RWPE1 (cell line): ENCODE data around the gene PPM1M.
A peak's percentile ranks its signal among the peaks of the same experiment; 100 is the strongest.

Experiments used
- CTCF ChIA-PET: fragments of 350-600 bp; sonication (Branson Sonifier 250); formaldehyde crosslinking; extraction: SDS; loops from one replicate; lab custom pipeline; 2021; lab: Yijun Ruan, JAX
- POLR2A ChIA-PET: fragments of 400-600 bp; formaldehyde crosslinking; extraction: SDS; loops from one replicate; lab custom pipeline; 2020; ENCODE audit warnings: antibody characterized with exemption; ENCODE audit not compliant: low non-redundant PET; lab: Yijun Ruan, JAX
- DNase-seq: peaks from one replicate; pipeline ENCODE4 v3.0.0; 2012; ENCODE audit warnings: low spot score
- H3K27ac ChIP-seq: fragments of 450-650 bp; 2 replicates; pipeline ENCODE4 v1.5.1; 2017
- CTCF ChIP-seq: fragments of 450-650 bp; conservative IDR thresholded peaks from 2 replicates; pipeline ENCODE4 v1.5.1; 2017; ENCODE audit warnings: low read depth, mild to moderate bottlenecking

Gene PPM1M

GRCh38 chr3:52213901-52214300 lies 31.7 kb upstream of the PPM1M start:
- POLR2A ChIA-PET: no interaction called here
- no peak overlapping the region for H3K27ac ChIP-seq
- CTCF ChIA-PET: no interaction called here
- no peak for DNase-seq
- no peak for TF ChIP-seq CTCF

- ChIA-PET POLR2A (no interaction called here), CTCF (no interaction called here)
- H3K27ac ChIP-seq: peak overlapping the region; percentile 93
- TF ChIP-seq CTCF: no peak
- DNase-seq: no peak
Measured at GRCh38 chr3:52215351-52215750, 30.2 kb upstream of the PPM1M start.

DNA sequence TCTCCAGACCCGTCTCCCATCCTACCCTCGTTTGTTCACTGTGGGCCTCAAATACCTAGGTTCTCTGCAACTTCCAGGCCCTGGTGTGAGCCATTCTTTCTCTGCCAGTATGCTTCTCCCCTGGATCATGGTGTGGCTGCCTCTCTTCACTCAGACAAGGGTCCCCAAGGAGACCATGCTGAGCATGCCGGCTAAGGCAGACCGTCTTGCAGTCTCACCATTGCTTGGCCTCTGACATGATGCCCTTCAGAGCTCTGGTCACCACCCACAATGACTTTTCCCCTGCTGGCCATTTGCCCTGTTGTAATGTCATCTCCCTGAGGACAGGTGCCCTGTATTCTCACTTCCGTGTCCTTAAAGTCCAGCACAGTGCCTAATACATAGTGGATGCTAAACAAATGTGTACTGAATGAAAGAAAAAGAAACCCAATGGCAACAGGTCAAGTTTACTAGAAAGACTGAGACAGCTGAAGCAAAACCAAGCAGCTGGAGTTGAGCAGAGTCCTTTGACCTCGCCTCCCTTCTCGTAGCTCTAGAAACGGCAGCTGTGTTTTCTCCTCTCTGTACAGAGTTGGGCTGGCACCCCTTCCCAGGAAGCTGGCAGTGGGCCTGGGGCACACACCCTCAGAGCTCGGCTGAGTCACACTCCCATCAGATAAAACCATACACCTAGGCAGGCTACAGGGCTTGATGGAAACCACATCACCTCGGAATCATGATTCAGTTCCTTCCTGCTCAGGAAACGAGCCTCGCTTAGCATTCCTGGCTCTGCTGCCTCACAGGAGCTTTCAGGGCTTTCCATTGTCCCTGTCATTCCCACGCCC lies 28.8 kb upstream of the PPM1M start:
- DNase-seq: peak; percentile 92
- TF ChIP-seq CTCF: no peak
- peak overlapping the region; percentile 93 for H3K27ac ChIP-seq
- ChIA-PET CTCF (interaction anchor here (0.6 to 0.9 kb wide), 4 partner anchors 14 to 344 kb away, joined by 3 to 7 read pairs (median 3); no protein-coding TSS in a partner anchor), POLR2A (interaction anchor here (0.6 to 1.0 kb wide), 2 partner anchors 62 to 64 kb away, joined by 3 read pairs; partner anchors contain the start of gene WDR82)

- no peak for TF ChIP-seq CTCF
- peak overlapping the region; percentile 93 for H3K27ac ChIP-seq
- DNase-seq: no peak
- ChIA-PET POLR2A (no interaction called here), CTCF (interaction anchor here (0.7 to 0.9 kb wide), 2 partner anchors 122 to 344 kb away, joined by 3 to 7 read pairs; no protein-coding TSS in a partner anchor)
Measured at GRCh38 chr3:52217409-52217805, 28.2 kb upstream of the PPM1M start.

DNA sequence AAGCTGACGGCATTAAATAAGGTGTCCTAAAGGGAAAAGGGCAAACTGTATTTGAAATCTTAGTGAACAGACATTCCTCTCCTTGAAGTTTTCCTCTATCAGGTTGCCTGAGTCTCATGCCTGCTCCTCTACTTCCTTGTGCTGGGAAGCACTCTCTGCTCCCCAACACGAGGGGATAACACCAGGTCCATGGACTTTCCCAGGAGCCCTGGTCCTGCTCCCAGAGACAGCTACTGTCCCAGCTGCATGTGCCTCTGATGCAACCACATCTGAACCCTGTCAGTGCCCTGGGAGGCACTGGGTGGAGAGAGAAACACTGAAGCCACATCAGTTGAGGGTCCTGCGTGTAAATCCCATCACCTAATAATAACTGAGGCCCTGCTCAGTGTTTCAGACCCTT lies 27.5 kb upstream of the PPM1M start:
- no peak for DNase-seq
- POLR2A ChIA-PET: no interaction called here
- CTCF ChIA-PET: interaction anchor here (0.7 to 0.9 kb wide), 3 partner anchors 121 to 343 kb away, joined by 3 to 7 read pairs (median 5); no protein-coding TSS in a partner anchor
- peak overlapping the region; percentile 93 for H3K27ac ChIP-seq
- no peak for TF ChIP-seq CTCF

- POLR2A ChIA-PET: no interaction called here
- CTCF ChIA-PET: interaction anchor here (0.7 kb wide), 1 partner anchor 261 kb away, joined by 5 read pairs; no protein-coding TSS in a partner anchor
- peak overlapping the region; percentile 93 for H3K27ac ChIP-seq
- no peak for DNase-seq
- no peak for TF ChIP-seq CTCF
Measured at GRCh38 chr3:52218454-52218853, 27.1 kb upstream of the PPM1M start.
